GM18517 (cell line): ENCODE measurements around the gene MAP3K4.

Experiments
- ATAC-seq: cut with Tn5 transposase; IDR thresholded peaks from one replicate; pipeline ENCODE4 v1.9.1; 2021; ENCODE audit warnings: mild to moderate bottlenecking, moderate library complexity; ENCODE audit not compliant: unreplicated experiment

MAP3K4 gene

DNA sequence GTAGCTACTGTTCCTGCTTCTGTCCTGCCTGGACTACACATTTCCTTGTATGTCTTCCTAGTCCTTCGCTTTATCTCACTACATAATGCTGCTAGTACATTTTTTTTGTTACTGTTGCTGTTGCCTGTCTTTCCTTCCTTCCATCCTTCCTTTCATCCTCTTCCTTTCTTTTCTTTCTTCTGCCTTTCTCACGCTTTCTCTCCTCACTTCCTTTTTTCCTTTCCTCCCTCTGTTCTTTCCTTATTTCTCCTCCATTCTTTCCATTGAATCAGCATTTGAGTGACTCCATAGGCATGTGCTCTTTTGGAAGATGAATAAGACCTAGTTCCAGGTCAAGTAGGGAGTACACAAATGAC is 46.3 kb downstream of the MAP3K4 start:
- no peak for ATAC-seq

DNA sequence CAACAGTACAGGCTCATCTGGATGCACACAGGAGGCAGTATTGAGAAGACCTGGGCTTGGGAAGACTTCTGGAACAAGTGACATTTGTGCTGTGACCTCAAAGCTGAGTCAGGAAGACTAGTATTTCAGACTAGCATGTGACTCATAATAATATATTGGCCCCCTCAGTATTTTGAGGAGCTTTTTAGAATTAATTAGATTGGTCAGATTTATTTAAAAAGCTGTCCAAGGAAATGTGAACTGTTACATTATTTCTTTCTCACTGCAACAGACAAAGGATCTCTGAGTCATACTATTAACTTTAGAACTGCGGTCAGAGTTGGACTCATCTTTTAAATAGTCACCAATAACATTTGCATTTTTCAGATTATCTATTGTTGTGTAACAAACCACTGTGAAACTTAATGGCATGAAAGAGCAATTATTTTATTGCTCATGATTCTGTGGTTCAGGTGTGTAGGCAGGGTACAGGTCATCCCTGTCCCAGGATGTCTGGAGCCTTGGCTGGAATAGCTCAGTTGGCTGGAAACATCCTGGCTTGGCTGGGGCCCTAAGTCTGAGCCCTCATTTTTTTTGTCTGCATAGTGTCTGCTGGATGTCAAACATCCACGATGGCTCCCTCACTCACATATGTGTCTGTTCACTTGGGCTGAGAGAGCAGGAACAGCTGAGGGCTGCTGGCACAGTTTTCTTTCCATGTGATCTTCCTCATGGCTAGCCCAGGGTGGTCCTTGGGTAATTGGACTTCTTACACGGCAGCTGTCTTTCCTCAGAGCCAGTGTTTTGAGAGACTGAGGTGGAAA is 46.9 kb downstream of the MAP3K4 start:
- ATAC-seq: peak; percentile 98

DNA sequence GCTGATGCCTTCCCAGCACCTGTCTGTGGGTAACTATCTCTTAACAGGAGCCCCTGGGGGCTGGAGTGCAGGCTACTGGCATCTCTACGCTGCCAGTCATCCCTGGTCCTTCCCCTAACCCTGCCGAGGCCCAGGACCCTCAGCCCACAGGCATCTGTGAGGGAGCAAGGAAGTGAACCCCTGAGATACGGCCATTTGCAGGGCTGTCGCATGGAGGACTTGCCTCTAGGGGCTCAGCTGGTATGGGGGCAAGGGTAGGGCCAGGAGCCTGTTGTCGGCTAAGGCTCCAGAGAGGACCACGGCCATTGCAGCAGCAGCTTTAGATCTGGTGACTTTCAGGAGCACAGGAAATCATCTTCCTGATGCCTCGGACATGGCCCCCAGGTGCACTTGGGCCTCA is 49.7 kb downstream of the MAP3K4 start:
- ATAC-seq: no peak

DNA sequence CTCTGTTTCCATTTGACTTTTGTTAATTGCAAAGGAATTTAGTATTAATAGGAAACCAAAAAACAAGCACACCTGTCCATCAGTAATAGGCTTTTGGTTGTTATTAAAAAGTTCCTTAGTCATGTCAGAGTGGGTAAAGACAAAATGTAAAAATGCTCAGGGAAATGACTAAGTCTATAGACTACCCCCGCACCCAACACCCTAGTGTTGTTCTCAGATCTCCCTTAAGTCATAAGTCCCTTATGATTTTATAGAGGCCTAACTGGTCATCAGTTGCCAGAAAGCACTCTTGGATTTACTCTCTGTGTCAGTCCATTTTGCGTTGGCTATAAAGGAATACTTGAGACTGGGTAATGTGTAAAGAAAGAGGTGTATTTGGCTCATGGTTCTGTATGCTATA is 52.8 kb downstream of the MAP3K4 start:
- ATAC-seq: no peak

DNA sequence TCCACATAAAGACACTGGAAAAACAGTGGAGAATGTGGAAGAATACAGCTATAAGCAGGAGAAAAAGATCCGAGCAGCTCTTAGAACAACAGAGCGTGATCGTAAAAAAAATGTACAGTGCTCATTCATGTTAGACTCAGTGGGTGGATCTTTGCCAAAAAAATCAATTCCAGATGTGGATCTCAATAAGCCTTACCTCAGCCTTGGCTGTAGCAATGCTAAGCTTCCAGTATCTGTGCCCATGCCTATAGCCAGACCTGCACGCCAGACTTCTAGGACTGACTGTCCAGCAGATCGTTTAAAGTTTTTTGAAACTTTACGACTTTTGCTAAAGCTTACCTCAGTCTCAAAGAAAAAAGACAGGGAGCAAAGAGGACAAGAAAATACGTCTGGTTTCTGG is 57.1 kb downstream of the MAP3K4 start:
- no peak for ATAC-seq

DNA sequence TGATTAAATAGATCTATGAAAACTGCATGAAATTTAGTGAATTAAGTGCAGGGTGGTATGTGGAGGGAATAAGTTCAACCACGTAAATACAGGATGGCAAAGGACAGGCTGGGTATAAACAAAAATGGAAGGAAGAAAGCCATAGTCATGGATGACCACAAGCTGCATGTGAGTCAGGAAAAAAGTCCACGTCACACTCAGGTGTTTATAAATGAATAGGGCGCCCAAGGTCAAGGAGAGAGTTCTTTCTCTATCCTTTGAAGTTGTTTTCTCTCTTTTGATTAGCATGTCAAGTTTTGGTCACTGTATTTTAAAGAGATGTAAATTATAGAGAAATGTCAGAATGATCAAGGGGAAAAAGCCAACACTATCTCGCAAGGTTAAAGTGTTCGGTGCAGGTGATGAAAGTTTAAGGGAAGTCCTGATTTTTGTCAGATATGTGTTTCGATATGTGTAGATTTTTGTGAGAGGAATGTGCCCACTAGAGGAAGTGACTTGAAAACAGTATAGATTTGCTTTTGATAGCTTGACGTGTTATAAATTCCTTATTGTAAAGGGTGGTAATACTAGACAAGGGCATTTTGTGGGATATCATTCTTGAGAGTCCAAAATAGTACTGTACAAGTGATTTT is 58.7 kb downstream of the MAP3K4 start:
- no peak for ATAC-seq

DNA sequence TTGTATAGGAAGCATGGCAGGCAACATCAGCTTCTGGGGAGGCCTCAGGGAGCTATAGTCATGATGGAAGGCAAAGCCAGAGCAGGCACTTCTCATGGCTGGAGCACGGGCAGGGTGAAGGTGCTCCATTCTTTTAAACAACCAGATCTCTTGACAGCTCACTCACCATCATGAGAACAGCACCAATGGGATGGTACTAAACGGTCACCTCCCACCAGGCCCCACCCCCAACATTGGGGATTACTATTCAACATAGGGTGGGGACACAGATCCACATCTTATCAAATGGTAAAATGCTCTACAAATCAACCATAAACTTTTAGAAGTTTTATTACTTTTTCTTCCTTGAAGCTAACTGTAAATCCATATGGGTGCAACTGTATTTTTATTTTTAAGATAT is 61.5 kb downstream of the MAP3K4 start:
- ATAC-seq: no peak

DNA sequence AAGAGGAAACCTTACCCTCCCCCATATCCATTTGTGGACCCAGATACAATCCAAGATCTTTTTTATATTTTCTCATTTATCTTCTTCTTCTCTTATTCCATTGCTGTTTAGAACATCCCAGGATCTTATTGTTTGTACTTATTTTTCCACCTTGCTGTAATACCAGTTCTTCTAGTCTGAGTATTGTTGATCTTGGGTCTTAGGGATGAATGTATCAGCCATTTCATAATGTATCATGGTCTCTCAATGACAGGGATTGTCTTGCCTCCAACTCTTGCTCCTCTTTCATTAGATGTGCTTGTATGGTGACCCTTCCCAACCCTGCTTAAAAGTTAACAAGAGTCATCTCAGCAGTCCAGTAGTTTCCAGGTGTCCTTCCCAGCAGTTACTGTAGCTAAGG is 63.3 kb downstream of the MAP3K4 start:
- no peak for ATAC-seq

DNA sequence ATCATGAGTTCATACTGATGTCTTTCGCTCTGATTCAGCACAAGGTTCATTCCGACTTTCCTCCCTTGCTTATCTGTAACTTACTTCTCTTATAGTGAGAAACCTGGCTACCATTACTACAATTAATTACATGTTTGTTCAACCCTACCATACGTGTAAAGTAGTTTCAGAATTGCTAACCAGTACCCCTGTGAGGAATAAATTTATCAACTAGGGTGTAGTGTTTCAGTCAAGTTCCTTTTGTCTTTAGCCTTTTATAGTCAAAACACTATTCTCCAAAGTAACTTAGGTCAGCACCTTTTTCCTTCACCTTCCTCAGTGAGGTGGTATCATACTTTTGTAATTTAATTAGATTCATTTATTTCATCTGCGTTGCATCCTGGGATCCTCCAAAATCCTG is 64.9 kb downstream of the MAP3K4 start:
- ATAC-seq: no peak

DNA sequence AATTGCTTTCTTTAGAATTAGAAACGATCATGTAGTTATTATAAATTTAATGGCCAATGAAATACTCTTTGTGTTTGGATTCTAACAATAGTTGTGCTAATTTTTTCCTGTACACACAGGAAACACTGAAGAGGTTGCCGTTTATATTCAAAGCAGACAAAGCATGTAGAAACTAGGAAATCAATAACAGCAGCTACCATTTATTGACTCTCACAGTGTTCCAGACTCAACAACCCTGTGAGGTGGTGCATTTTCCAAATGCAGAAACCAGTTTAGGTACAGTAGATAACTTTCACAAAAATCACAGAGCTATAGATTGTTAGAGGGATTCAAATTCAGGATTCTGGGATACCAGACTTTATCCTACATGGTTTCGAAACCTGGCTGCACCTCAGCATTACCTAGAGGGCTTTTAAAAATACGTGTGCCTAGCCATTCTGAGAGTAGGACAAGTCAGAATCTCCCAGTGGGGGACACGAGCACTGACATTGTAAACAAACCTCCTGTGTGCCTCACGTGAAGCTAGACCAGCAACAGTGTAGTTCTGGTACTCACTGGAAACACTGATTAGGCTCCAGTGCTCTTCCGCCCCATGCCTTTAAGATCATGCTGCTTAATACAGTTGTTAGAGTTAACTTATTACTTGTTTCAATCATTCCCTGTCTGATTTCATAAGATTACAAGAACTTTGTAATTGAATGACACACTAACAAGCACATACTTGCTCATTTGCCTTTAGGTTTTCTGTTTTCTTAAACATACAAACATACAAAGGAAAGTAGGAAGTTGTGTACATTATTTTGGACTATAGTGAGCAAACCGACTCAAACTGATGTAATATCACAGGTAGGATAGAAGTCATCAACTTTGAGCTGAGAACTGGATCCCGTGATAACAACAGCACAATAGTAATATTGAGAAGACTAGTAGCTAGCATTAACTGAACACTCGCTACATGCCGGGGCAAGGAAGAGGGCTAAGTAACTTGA is 65.8 kb downstream of the MAP3K4 start:
- no peak for ATAC-seq

DNA sequence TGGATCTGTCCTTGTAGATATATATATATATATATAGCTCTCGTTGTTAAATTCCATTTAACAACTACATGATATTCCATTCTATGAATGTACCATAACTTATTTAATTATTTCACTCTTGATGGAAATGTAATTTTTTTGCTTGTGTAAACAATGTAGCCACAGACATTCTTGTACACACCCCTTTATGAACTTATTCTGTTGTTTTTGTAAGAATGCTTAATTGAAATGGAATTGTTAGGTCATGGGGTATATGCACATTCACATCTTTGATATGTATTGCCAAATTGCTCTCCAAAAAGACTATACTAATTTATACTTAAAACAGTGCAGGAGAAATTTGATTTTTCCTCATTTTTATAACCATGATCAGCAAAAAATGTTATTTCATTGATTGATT is 67.2 kb downstream of the MAP3K4 start:
- ATAC-seq: no peak

DNA sequence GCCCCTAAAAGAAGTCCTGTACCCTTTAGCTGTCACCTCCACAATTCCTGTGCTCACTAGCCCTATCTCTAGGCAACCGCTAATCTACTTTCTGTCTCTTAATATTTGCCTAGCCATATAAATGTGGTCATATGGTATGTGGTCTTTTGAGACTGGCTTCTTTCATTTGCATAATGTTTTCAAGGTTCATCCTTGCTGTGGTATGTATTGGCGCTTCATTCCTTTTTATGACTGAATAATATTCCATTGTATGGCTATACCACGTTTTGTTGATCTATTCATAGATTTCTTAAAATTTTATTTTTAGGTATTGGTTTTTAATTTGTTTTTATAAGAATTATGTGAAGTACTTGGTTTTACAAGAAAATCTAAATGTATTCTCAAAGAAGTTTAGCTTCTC is 70.0 kb downstream of the MAP3K4 start:
- ATAC-seq: no peak

DNA sequence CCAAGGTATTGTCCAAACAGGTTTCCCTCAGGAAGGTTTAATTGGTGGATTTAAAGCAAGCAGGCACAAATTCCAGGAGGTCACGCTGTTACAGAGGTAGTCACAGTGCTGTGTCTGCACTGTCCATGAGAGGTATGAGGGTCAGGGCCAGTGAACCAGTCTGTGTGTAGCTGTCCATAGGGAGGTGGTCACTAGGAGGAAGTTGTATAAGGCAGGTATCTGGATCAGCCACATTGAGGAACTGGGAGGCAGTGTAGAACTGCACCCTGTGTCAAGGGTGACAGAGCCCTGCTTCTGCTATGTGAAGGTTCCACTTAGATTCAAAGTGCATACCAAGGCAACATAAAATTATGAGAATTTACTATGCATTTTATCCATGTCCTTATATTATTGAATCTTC is 73.3 kb downstream of the MAP3K4 start:
- no peak for ATAC-seq

DNA sequence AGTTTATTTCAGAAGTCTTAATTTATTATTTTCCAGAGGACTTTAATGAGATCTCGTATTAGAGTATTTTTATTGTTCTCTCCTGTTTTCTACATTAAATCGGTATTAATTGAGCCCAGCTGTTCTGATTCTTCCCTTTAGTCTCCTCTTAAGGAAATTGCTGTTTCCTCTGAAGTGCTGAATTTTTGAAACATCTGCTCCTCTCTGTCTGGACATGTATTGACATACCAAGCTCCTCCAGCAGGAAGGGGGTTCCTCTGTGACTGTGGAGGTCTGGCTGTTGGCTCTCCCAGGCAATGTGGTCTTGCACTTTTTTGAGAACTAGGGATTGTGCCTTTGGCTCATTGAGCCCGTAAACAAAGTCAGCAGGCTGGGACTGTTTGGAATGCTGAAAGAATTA is 74.9 kb downstream of the MAP3K4 start:
- no peak for ATAC-seq

DNA sequence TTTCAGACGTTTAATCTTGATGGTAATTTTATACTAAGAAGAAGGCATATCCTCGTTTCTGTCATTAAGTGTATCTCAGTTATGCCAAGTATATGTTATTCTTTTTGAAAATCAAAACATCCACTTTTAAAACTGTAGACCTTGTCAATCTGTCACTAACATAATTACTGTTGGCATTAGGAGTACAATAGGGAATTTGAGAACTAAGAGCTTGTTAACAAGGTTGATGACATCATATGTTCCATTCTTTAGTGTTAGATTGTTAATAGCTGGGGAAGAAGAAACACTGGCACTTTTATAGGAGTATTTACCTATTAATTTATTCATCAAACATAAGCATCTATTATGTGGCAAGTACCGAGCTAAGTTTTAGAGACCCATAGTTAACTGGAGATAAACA is 76.2 kb downstream of the MAP3K4 start:
- no peak for ATAC-seq

DNA sequence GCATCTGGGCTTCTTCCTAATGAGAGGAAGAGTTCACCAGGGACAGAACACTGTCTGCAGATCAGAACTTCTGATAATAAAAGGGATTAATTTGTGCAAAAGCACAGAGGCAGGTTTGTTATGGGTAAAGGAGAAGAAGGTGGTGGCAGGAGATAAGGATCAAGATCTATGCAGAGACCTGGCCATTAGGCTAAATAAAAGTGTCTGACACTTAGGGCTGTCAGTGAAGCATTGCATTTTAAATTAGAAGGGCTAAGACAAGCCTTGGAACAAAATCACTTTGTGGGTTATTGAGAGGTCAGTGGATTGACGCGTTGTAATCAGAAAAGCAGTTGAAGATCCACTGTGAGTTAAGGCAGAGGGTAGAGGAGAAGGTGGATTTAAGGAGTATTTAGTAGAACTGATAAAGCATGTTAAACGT is 76.8 kb downstream of the MAP3K4 start:
- ATAC-seq: no peak

DNA sequence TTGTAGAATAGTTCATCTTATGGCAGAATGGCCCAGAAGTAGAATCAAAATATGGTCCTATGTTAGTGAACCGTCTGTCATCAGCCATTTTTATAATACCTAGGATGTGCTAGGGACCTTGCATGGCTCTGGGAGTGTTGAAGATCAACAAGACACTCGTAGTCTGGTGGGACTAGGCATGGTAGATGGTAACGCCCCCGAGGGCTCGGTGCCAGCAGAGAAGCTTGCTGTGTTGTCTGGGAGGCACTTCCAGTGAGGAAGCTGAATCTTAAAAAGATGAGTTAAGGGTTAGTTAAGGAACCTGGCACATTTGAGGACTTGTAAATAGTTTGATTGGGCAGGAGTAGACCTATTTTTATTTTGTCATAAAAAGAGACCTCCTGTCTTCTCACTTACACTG is 82.4 kb downstream of the MAP3K4 start:
- no peak for ATAC-seq

DNA sequence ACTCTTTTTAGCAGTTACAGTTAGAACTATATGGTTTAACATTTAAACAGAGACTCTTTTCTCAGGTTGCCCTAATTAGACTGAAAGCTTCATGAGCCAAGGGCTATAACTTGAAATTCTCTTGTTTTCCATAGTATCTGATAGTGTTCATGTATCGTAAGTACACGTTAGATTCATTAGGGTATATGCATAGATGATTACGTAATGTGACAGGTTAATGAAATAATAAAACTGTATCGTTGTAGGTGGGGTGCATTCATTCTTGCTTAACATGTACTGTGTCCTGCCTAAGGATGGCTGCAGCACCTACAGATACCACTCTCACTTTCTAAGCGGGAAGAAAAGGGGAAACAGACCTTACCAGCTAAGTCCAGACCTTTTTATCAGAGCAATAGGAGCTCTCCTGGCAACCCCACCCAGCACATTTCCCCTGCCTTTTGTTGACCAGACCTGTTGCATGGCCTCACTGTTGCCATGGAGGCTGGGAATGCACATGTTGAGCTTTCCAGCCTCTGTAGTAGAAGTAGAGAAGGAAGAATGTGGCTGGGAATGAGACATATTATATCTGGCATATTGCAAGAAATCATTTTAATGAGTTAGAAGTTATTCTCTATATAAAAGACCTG is 83.0 kb downstream of the MAP3K4 start:
- ATAC-seq: no peak

DNA sequence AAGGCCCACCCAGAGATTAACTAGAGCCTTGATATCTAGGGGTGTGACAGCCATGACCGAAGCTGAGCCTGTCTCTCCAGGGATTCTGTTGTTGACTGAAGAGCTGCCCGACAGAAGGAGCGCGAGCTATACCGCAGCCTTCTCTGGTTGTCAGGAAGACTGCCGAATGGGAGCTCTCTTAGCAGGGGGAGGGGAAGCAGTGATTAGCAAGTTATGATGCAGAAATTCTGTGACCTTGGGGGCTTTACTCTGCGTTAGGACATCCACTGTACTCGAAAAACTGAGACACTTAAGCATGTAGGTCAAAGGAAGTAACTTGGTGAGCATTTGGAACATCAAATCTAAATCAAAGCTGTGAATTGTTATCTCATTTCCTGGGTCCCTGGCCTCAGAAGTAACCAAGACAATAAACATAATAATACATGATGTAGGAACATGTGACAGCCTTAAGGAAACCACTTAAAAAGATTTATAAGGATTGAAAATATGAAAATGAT is 84.7 kb downstream of the MAP3K4 start:
- no peak for ATAC-seq

DNA sequence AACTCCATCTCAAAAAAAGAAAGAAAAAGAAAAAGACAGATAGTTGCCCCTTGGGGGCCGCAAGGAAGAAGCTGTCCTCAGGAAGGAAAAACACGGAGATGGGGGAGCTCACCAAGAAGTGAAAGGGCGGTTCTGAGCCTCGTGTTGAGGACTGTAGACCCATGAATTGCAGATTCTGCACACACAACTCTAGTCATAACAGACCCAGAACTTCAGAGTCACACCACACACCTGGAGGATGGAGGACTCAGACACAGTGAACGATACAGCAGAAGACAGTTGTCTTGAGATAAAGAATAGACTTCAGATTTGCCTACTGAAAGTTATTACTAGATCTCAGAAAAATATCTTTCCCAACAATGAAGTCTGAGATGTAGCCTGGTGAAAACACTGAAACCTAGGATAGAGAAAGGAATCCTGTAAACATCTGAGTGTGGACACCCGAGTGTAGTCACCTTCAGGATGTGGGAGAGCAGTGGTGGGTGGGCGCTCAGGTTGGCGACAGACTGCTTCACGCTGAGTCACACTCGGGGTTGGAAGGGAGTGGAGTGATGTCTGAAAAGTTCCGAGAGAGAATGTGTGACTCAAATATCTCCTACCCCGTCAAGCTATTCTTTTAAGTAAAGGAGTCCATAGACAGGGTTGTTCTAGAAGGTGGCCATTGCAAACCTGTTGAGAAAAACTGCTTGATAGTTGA is 88.1 kb downstream of the MAP3K4 start:
- ATAC-seq: no peak
